ENCODE data around the gene LYRM2. TPM values are rescaled to one million over a fixed set of nuclear protein-coding genes. Genes with fewer than 3 reads are reported as not detected.

Gene LYRM2
- total and polyA plus RNA-seq, 2 of the 8 experiments (the other 6 are each of a cell fraction or from before 2014, with no cell fraction given): 7.3 to 25.7 TPM

DNA sequence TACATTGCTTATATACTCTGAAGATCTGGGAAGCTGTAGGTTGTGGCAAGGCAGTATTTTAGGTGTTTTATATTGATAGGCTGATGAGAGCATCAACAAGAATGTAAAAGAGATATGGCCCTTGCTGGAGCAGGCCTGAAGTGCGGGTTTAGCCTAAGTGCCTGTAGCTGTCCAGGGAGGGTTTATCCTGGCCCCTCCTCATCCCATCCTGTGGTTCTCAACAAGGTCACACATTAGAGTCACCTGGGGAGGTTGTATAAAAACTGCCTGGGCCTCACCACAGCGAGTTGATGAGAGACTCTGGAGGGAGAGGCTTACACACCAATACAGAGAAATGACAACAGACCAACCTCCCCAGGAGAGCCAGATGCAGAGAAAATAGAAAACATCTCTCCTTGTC is 48.4 kb downstream of the LYRM2 start (continued):
- TF ChIP-seq, protein P1, sequence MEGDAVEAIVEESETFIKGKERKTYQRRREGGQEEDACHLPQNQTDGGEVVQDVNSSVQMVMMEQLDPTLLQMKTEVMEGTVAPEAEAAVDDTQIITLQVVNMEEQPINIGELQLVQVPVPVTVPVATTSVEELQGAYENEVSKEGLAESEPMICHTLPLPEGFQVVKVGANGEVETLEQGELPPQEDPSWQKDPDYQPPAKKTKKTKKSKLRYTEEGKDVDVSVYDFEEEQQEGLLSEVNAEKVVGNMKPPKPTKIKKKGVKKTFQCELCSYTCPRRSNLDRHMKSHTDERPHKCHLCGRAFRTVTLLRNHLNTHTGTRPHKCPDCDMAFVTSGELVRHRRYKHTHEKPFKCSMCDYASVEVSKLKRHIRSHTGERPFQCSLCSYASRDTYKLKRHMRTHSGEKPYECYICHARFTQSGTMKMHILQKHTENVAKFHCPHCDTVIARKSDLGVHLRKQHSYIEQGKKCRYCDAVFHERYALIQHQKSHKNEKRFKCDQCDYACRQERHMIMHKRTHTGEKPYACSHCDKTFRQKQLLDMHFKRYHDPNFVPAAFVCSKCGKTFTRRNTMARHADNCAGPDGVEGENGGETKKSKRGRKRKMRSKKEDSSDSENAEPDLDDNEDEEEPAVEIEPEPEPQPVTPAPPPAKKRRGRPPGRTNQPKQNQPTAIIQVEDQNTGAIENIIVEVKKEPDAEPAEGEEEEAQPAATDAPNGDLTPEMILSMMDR (IDR thresholded peaks at IDR 0.05; ENCODE audit: control extremely low read depth in 1 of 3, insufficient read depth in 1 of 3, low read depth in 1 of 3, low read length in 3 of 3): no peak
